SK-N-SH treated with all-trans-retinoic acid at 6 μM for 48 hours (cell line): ENCODE measurements around the gene CUL4B.

ENCODE experiments used
- ARNTL ChIP-seq: fragments of 450-650 bp; formaldehyde crosslinking; IDR thresholded peaks from 2 replicates; pipeline ENCODE4 v1.5.0; 2020; ENCODE audit warnings: low read depth, mild to moderate bottlenecking, moderate library complexity, borderline replicate concordance
- GLIS3 ChIP-seq: fragments of 250-450 bp; sonication (Bioruptor Pico); IDR thresholded peaks from 2 replicates; pipeline ENCODE4 v1.5.0; 2020; ENCODE audit warnings: mild to moderate bottlenecking, moderate library complexity
- OSR1 ChIP-seq: fragments of 250-450 bp; sonication (Bioruptor Pico); IDR thresholded peaks from 2 replicates; pipeline ENCODE4 v1.8.0; 2022; ENCODE audit warnings: moderate library complexity, mild to moderate bottlenecking, inconsistent platforms
- RARB ChIP-seq: fragments of 250-450 bp; sonication (Bioruptor Pico); IDR thresholded peaks from 2 replicates; pipeline ENCODE4 v1.8.0; 2021; ENCODE audit warnings: mild to moderate bottlenecking, moderate library complexity
- TOX ChIP-seq: fragments of 250-450 bp; sonication (Bioruptor Pico); IDR thresholded peaks from 2 replicates; pipeline ENCODE4 v1.8.0; 2021; ENCODE audit warnings: mild to moderate bottlenecking, moderate library complexity, borderline replicate concordance
- ZFP3 ChIP-seq: fragments of 250-450 bp; sonication (Bioruptor Pico); IDR thresholded peaks from 2 replicates; pipeline ENCODE4 v1.5.0; 2020; ENCODE audit warnings: mild to moderate bottlenecking, moderate library complexity
- ZFP30 ChIP-seq: fragments of 450-650 bp; formaldehyde crosslinking; IDR thresholded peaks from 2 replicates; pipeline ENCODE4 v1.5.0; 2022; ENCODE audit warnings: mild to moderate bottlenecking, moderate library complexity

- TF ChIP-seq TOX (no peak), GLIS3 (CRISPR knock-in tag) (no peak), ZFP3 (no peak), ARNTL (CRISPR knock-in tag) (no peak), ZFP30 (CRISPR knock-in tag) (no peak), OSR1 (CRISPR knock-in tag) (no peak), RARB (CRISPR knock-in tag) (no peak)
These were observed 24.7 kb downstream of the CUL4B start for GRCh38 chrX:120536061-120536460.
